Measurements from ENCODE around the gene CALN1.
"Not testable (repeated sequence)": the region's sequence is repeated elsewhere in the genome, so short reads cannot be mapped to it uniquely, and the experiment has no call there.

The CALN1 gene

DNA sequence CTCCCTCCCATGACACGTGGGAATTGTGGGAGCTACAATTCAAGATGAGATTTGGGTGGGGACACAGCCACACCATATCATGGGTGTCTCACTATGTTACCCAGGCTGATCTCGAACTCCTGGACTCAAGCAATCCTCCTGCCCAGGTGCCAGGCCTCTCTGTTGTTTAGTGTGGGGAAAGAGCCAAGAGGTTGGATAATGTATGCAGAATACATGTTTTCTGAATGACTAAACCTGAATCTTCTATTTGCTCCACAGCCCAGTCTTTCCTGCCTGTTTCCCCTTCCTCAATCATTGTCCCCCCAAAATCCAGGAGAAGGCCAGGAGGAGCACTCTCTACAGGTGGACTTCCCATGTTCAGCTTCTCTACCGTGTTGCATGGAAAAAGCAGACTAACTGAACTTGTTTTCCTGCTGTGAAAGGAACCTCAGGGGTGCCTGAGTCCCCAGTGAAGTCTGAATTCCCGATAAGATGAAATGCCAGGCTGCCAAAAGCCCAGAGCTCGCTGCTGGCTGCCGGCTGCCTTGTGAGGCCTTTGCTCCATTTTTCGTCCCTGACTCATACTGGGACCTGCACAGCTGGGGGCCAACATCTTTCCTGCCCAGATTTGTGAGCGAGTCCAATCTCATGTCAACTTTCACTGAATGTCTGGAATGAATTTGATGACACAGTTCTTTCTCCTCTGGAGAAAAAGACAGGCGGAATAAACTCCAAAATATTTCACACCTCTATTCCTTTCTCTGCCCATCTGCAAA lies 588.0 kb downstream of the CALN1 start:
- Histone ChIP-seq H3K36me3 (no peaks in the 10 kb centered on the region), H3K9ac (no peak overlapping the region), H3K4me1 (no peaks in the 10 kb centered on the region; a peak in 2 of 20 replicates), H3K27me3 (no peaks in the 10 kb centered on the region), H3K27ac (no peak overlapping the region), H3K4me3 (no peak overlapping the region), H4K20me1 (no peaks in the 10 kb centered on the region), H3K9me3 (replicated peaks in 1 of 11) (peaks cover 13 to 45% (median 30%) of the 10 kb centered on the region in 11 experiments; a peak in 18 of 22 replicates), H3K4me2 (no peak overlapping the region)
- TF ChIP-seq Cebpa-rat (IDR thresholded peaks at IDR 0.05) = no peak

DNA sequence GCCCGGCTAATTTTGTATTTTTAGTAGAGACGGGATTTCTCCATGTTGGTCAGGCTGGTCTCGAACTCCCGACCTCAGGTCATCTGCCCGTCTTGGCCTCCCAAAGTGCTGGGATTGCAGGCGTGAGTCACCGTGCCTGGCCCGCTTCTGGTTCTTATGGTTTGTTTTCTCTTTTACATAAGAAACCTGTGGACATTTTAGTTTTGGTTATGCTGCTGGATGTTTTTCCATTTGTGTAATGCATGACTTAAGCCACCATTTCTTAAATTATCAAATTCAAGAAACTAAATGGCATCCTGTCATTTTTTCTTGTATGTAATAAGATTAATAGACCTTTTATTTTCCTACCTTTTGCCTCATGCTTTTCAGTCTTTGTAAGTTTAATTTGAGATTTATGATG lies 589.7 kb downstream of the CALN1 start:
- not testable (repeated sequence) for H3K27ac ChIP-seq, H3K4me1 ChIP-seq, H3K36me3 ChIP-seq, H3K4me2 ChIP-seq, H3K27me3 ChIP-seq, H3K4me3 ChIP-seq, H3K9ac ChIP-seq, H4K20me1 ChIP-seq
- peaks cover 13 to 45% (median 30%) of the 10 kb centered on the region in 11 experiments; a peak in 18 of 22 replicates for H3K9me3 ChIP-seq (replicated peaks in 1 of 11)

DNA sequence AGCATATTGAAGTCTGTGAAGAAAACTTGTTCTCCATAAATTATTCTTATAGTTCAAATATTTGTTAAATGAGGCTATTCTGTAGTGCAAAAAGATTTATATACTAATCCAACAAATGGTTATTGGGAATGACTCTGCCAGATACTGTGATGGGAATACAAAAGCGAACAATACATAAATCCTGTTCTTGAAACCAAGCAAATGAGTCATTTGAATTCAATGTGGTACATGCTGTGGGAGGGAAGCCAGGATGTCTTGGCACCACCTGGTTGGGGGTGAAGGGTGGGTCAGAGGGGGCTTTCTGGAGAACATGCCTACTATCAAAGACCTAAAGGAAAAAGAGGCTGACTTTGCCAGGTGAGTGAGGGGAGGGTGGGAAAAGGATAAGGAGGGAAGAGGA lies 594.2 kb downstream of the CALN1 start:
- Histone ChIP-seq H3K36me3 (no peaks in the 10 kb centered on the region), H3K27me3 (no peaks in the 10 kb centered on the region), H3K9me3 (replicated peaks in 1 of 11) (peaks cover 0 to 21% (median 13%) of the 10 kb centered on the region in 11 experiments; a peak in 11 of 22 replicates), H3K4me3 (no peak overlapping the region), H3K4me1 (peaks cover 0 to 5% (median 0%) of the 10 kb centered on the region in 10 experiments; a peak in 1 of 20 replicates), H3K27ac (no peak overlapping the region), H3K4me2 (no peak overlapping the region), H4K20me1 (no peaks in the 10 kb centered on the region), H3K9ac (no peak overlapping the region)
- TF ChIP-seq Cebpa-rat (IDR thresholded peaks at IDR 0.05) = no peak

DNA sequence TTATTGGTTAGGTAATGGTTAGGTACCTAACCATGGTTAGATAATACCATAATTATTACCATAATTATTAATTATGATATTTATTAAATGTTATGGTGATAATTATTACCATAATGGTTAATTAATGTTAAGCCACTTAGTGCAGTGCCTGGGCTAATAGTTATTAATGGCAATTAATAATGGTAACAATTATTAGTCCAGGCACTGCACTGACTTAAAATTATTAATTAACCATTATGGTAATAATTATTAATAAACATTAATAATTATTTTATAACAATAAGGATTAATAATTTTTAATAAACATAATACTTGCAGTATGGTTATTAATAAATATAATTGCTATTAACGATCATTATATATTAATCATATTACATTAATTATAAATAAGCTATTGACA lies 604.0 kb downstream of the CALN1 start:
- H3K9ac ChIP-seq = no peak overlapping the region
- H3K36me3 ChIP-seq = no peaks in the 10 kb centered on the region
- no peak for TF ChIP-seq Cebpa-rat (IDR thresholded peaks at IDR 0.05)
- no peak overlapping the region for H3K27ac ChIP-seq
- H3K4me2 ChIP-seq = no peak overlapping the region
- H3K4me1 ChIP-seq = no peaks in the 10 kb centered on the region
- no peak overlapping the region for H3K4me3 ChIP-seq
- no peaks in the 10 kb centered on the region for H3K27me3 ChIP-seq
- H4K20me1 ChIP-seq = no peaks in the 10 kb centered on the region
- peaks cover 9 to 24% (median 16%) of the 10 kb centered on the region in 11 experiments; a peak in 18 of 22 replicates for H3K9me3 ChIP-seq (replicated peaks in 1 of 11)

DNA sequence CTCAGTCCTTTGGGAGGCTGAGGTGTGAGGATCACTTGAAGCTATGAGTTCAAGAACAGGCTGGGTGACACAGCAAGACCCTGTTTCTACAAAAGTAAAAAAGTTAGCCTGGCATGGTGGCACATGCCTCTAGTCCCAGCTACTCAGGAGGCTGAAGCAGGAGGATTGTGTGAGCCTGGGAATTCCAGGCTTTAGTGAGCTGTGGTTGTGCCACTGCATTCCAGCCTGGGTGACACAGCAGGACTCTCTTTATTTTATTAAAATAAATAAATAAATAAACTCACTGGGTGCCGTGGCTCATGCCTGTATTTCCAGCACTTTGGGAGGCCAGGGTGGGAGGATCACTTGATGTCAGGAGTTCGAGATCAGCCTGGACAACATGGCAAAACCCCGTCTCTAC lies 607.9 kb downstream of the CALN1 start:
- Histone ChIP-seq H3K9ac (no peak overlapping the region), H3K4me1 (no peaks in the 10 kb centered on the region), H3K4me3 (no peak overlapping the region), H4K20me1 (no peaks in the 10 kb centered on the region), H3K36me3 (no peaks in the 10 kb centered on the region), H3K9me3 (replicated peaks in 1 of 11) (peaks cover 9 to 24% (median 16%) of the 10 kb centered on the region in 11 experiments; a peak in 18 of 22 replicates), H3K4me2 (no peak overlapping the region), H3K27ac (no peak overlapping the region), H3K27me3 (no peaks in the 10 kb centered on the region)
- TF ChIP-seq Cebpa-rat (IDR thresholded peaks at IDR 0.05) = no peak

DNA sequence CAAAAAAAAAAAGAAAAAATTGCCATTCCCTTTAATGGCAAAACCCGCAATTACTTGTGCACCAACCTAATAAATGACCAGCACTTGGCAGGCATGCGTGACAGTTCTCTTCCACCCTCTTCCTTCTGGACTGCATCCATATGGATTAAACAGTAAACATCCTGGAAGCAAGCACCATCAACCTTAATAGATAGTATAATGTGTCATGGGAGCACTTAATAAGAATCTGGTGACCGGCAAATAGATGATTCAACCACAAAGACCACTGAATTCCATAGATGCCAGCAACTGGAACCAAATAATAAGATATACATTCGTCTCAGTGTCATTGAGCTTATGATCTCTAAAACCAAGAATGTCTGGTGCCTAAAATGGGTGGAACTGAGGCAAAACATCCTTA lies 610.2 kb downstream of the CALN1 start:
- no peak for TF ChIP-seq Cebpa-rat (IDR thresholded peaks at IDR 0.05)
- Histone ChIP-seq H3K4me1 (no peaks in the 10 kb centered on the region), H3K36me3 (no peaks in the 10 kb centered on the region), H3K27me3 (no peaks in the 10 kb centered on the region), H3K4me3 (no peak overlapping the region), H4K20me1 (no peaks in the 10 kb centered on the region), H3K4me2 (no peak overlapping the region), H3K27ac (no peak overlapping the region), H3K9ac (no peak overlapping the region), H3K9me3 (replicated peaks in 1 of 11) (peaks cover 5 to 19% (median 12%) of the 10 kb centered on the region in 11 experiments; a peak in 18 of 22 replicates)

DNA sequence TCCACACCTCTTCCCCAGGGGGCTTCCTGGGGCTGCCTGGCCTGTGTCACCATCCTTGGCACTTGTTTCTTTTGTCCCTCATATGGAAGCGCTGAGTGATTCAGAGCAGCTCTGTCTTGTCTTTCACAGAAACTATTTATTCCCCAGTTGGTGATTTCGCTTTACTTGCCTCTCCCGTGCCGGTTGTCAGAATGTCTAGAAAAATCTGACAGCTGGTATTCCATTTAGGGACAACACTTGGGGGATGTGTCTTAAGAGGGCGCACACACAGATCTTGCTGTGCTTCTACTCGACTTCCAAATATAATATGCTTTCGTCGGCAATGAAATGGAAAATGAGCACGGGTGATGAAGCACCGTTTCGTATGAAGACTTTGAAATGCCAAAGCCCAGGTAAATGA lies 611.8 kb downstream of the CALN1 start:
- Histone ChIP-seq H3K4me2 (no peak overlapping the region), H3K27ac (no peak overlapping the region), H3K9me3 (replicated peaks in 1 of 11) (peaks cover 0 to 3% (median 0%) of the 10 kb centered on the region in 11 experiments; a peak in 1 of 22 replicates), H3K9ac (no peak overlapping the region), H3K36me3 (no peaks in the 10 kb centered on the region), H3K4me1 (no peaks in the 10 kb centered on the region), H4K20me1 (no peaks in the 10 kb centered on the region), H3K4me3 (no peak overlapping the region), H3K27me3 (no peaks in the 10 kb centered on the region)
- TF ChIP-seq Cebpa-rat (IDR thresholded peaks at IDR 0.05) = no peak

DNA sequence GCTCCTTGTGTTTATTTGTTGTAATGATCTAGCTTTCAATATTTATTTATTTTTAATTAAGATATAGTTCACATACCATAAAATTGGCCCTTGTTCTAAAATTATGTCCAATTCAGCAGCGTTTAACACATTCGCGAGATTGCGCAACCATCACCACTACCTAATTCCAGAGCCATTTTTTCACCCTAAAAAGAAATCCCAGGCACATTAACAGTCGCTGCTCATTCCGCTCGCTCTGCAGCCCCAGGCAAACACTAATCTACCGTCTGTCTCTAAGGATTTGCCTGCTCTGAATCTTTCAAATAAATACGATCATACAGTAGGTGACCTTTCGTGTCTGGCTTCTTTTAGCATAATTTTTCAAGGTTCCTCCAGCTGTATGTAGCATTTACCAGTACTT lies 616.7 kb downstream of the CALN1 start:
- no peaks in the 10 kb centered on the region for H3K36me3 ChIP-seq
- no peak overlapping the region for H3K27ac ChIP-seq
- TF ChIP-seq Cebpa-rat (IDR thresholded peaks at IDR 0.05) = peak; percentile 52 to 96 (median 81); a peak in 18 of 22 replicates
- H3K4me1 ChIP-seq = no peaks in the 10 kb centered on the region
- no peaks in the 10 kb centered on the region for H3K27me3 ChIP-seq
- no peak overlapping the region for H3K4me2 ChIP-seq
- H3K4me3 ChIP-seq = no peak overlapping the region
- H3K9ac ChIP-seq = no peak overlapping the region
- no peaks in the 10 kb centered on the region for H4K20me1 ChIP-seq
- H3K9me3 ChIP-seq (replicated peaks in 1 of 11) = peaks cover 0 to 7% (median 0%) of the 10 kb centered on the region in 11 experiments; a peak in 2 of 22 replicates

DNA sequence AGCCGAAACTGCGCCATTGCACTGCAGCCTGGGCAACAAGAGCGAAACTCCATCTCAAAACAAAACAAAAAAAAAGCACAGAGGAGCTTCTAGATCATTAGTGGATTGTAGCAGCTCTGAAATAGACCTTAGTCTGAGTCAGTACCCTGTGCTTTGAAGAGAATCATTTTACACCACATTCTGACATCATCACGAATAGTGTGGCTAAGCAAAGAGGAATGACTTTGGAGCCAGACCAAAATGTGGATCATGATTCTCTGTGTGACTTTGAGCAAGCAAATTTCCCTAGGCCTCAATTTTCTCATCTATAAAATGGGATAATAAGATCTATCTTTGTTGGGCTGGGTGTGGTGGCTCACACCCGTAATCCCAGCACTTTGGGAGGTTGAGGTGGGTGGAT lies 618.9 kb downstream of the CALN1 start:
- TF ChIP-seq Cebpa-rat (IDR thresholded peaks at IDR 0.05) = no peak
- no peaks in the 10 kb centered on the region for H3K27me3 ChIP-seq
- no peak overlapping the region for H3K4me2 ChIP-seq
- H4K20me1 ChIP-seq = no peaks in the 10 kb centered on the region
- H3K27ac ChIP-seq = no peak overlapping the region
- H3K9ac ChIP-seq = no peak overlapping the region
- H3K36me3 ChIP-seq = no peaks in the 10 kb centered on the region
- peaks cover 0 to 10% (median 2%) of the 10 kb centered on the region in 11 experiments; a peak in 8 of 22 replicates for H3K9me3 ChIP-seq (replicated peaks in 1 of 11)
- H3K4me3 ChIP-seq = no peak overlapping the region
- H3K4me1 ChIP-seq = no peaks in the 10 kb centered on the region

DNA sequence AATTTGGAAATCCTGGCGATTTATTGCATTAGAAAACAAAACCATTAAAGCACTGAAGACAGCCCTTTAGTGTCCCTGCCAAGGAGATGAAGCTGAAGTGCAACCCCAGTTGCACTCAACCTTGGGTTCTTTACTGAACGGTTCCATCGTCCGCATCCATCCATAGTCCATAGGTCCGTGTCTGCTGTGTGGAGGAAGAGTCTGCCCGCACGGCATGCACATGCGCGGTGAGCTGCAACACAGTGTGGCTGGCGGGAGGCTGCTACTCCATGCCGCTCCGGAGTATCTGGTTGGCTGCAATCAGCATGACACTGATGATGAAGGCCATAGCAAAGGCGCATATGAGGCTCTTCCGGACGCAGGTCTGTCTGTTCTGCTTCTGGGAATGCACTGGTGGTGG lies 624.6 kb downstream of the CALN1 start:
- H3K9me3 ChIP-seq (replicated peaks in 1 of 11) = peaks cover 13 to 25% (median 18%) of the 10 kb centered on the region in 11 experiments; a peak in 21 of 22 replicates
- no peaks in the 10 kb centered on the region for H3K36me3 ChIP-seq
- no peaks in the 10 kb centered on the region for H4K20me1 ChIP-seq
- H3K4me2 ChIP-seq = no peak overlapping the region
- H3K4me3 ChIP-seq = no peak overlapping the region
- no peak for TF ChIP-seq Cebpa-rat (IDR thresholded peaks at IDR 0.05)
- no peaks in the 10 kb centered on the region for H3K27me3 ChIP-seq
- no peak overlapping the region for H3K9ac ChIP-seq
- H3K27ac ChIP-seq = no peak overlapping the region
- H3K4me1 ChIP-seq = no peaks in the 10 kb centered on the region
